Prostate gland (tissue), 2 donors: Measurements from ENCODE around the gene SLC25A34. TPM values are rescaled to one million over a fixed set of nuclear protein-coding genes. Genes with fewer than 3 reads are reported as not detected.
A peak's percentile ranks its signal among the peaks of the same experiment; 100 is the strongest.

Source experiments
- DNase-seq: peaks from one replicate; pipeline ENCODE4 v3.0.0-alpha.2; 2019; ENCODE audit warnings: low spot score
- H3K27ac ChIP-seq, 2 donors: fragments of 200-600 bp; sonication (generic); 2 replicates each; pipeline ENCODE4 v1.5.1; 2017 to 2019
- H3K27me3 ChIP-seq: fragments of 200-600 bp; sonication (generic); replicated peaks from 2 replicates; pipeline ENCODE4 v1.5.1; 2019; ENCODE audit not compliant: insufficient read depth
- H3K36me3 ChIP-seq, 2 donors: fragments of 200-600 bp; sonication (generic); 1 replicate in 1 of 2; 2 replicates in 1 of 2; pipeline versions ENCODE4 v1.5.1 to v1.8.1; 2017 to 2019
- H3K4me1 ChIP-seq: fragments of 200-600 bp; sonication (generic); replicated peaks from 2 replicates; pipeline ENCODE4 v1.5.1; 2019
- H3K4me3 ChIP-seq, 2 donors: fragments of 200-600 bp; sonication (generic); 2 replicates each; pipeline ENCODE4 v1.5.1; 2017 to 2019
- H3K9me3 ChIP-seq: fragments of 200-600 bp; sonication (generic); 2 replicates; pipeline ENCODE4 v1.5.1; 2017
- POLR2A ChIP-seq: fragments of 450-650 bp; IDR thresholded peaks from one replicate; pipeline ENCODE4 v1.6.1; 2016; ENCODE audit warnings: antibody characterized with exemption, mild to moderate bottlenecking
- POLR2AphosphoS5 ChIP-seq: sonication (generic); formaldehyde crosslinking; IDR thresholded peaks from one replicate; pipeline ENCODE4 v1.6.1; 2017; ENCODE audit warnings: antibody characterized with exemption
- WGBS: methylation state at CpG from one replicate; pipeline ENCODE4 v1.1.5; 2018; 5-methylcytosine and 5-hydroxymethylcytosine counted together
- intact Hi-C: fragments of 100-400 bp; cut with DNase I; formaldehyde crosslinking; loops from one replicate; pipeline ENCODE4 v1.14.2; 2022
- total RNA-seq, 2 donors: library from RNA; depleted of rRNA; stranded (reverse); fragments of >200 nt; gene quantifications; one replicate each; pipeline ENCODE4 v1.1.0, GENCODE V29; 2016
- TF ChIP-seq, protein P1 (sequence below), 4 experiments: fragments of 200-600 bp in 2 of 4; fragments of 450-650 bp in 2 of 4; sonication (generic) in 2 of 4; IDR thresholded peaks; 1 replicate in 3 of 4; 2 replicates in 1 of 4; pipeline ENCODE4 v1.5.1; 2016 to 2019; ENCODE audit warnings: antibody characterized with exemption in 4 of 4, mild to moderate bottlenecking in 2 of 4, moderate library complexity in 2 of 4

SLC25A34 gene
- total RNA-seq, 2 donors from 2014 or later = 1.1 to 1.4 TPM

DNA sequence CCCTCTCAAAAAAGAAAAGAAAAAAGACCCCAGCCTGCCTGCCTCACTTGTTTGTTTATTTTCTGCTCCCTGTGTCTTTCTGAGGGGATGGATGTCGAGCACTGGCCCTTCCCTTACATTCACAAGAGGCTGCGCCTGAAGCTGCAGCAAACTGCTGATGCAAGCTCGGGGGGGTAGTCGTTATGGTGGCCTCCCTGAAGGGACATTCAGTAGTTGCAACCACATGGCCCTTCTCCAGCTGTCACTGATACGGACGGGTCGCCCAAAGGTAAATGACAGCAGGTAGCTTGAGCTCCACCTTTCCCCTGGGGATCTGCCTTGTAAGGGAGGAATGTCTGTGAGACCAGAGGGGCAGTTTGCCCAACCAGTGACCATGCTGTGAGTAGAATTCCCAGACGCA is 34.3 kb upstream of the SLC25A34 start:
- H3K36me3 ChIP-seq = no peaks in the 10 kb centered on the region
- no peak overlapping the region for H3K4me3 ChIP-seq
- H3K9me3 ChIP-seq = no peaks in the 10 kb centered on the region
- intact Hi-C loops = loop anchor here (5.0 kb wide), 1 partner anchor 84 kb away; the partner anchor contains the start of gene DDI2
- H3K27me3 ChIP-seq = no peaks in the 10 kb centered on the region
- TF ChIP-seq POLR2AphosphoS5 = no peak
- TF ChIP-seq, protein P1, sequence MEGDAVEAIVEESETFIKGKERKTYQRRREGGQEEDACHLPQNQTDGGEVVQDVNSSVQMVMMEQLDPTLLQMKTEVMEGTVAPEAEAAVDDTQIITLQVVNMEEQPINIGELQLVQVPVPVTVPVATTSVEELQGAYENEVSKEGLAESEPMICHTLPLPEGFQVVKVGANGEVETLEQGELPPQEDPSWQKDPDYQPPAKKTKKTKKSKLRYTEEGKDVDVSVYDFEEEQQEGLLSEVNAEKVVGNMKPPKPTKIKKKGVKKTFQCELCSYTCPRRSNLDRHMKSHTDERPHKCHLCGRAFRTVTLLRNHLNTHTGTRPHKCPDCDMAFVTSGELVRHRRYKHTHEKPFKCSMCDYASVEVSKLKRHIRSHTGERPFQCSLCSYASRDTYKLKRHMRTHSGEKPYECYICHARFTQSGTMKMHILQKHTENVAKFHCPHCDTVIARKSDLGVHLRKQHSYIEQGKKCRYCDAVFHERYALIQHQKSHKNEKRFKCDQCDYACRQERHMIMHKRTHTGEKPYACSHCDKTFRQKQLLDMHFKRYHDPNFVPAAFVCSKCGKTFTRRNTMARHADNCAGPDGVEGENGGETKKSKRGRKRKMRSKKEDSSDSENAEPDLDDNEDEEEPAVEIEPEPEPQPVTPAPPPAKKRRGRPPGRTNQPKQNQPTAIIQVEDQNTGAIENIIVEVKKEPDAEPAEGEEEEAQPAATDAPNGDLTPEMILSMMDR (IDR thresholded peaks at IDR 0.05) = no peak
- no peak for TF ChIP-seq POLR2A
- no peaks in the 10 kb centered on the region for H3K4me1 ChIP-seq
- WGBS = 93% methylated on average over 8 of the region's 8 CpGs
- no peak overlapping the region for H3K27ac ChIP-seq
- DNase-seq = no peak

- H3K36me3 ChIP-seq = no peaks in the 10 kb centered on the region
- no peaks in the 10 kb centered on the region for H3K9me3 ChIP-seq
- WGBS = 56% methylated on average over 19 of the region's 19 CpGs
- no peaks in the 10 kb centered on the region for H3K27me3 ChIP-seq
- TF ChIP-seq POLR2A (no peak), POLR2AphosphoS5 (no peak)
- TF ChIP-seq, protein P1 (IDR thresholded peaks at IDR 0.05) = peak in 1 of 4 experiments; percentile 27
- no peaks in the 10 kb centered on the region for H3K4me1 ChIP-seq
- no peak overlapping the region for H3K4me3 ChIP-seq
- DNase-seq = no peak
- intact Hi-C loops = loop anchor here (5.0 kb wide), 1 partner anchor 86 kb away; the partner anchor contains the start of gene DDI2
- H3K27ac ChIP-seq = peak overlapping the region; percentile 68 to 71
Measured at GRCh38 chr1:15702722-15703550, 33.1 kb upstream of the SLC25A34 start.

GRCh38 chr1:15703562-15703961 is 32.5 kb upstream of the SLC25A34 start:
- intact Hi-C loops = loop anchor here (5.0 kb wide), 1 partner anchor 86 kb away; the partner anchor contains the start of gene DDI2
- Histone ChIP-seq H3K27ac (peak overlapping the region; percentile 68 to 71), H3K27me3 (no peaks in the 10 kb centered on the region), H3K9me3 (no peaks in the 10 kb centered on the region), H3K36me3 (no peaks in the 10 kb centered on the region), H3K4me1 (no peaks in the 10 kb centered on the region), H3K4me3 (no peak overlapping the region)
- TF ChIP-seq, protein P1 (IDR thresholded peaks at IDR 0.05) = no peak
- TF ChIP-seq POLR2AphosphoS5 (peak; percentile 79), POLR2A (peak; percentile 42)
- WGBS = 24% methylated on average over 9 of the region's 9 CpGs
- DNase-seq = peak; percentile 49

DNA sequence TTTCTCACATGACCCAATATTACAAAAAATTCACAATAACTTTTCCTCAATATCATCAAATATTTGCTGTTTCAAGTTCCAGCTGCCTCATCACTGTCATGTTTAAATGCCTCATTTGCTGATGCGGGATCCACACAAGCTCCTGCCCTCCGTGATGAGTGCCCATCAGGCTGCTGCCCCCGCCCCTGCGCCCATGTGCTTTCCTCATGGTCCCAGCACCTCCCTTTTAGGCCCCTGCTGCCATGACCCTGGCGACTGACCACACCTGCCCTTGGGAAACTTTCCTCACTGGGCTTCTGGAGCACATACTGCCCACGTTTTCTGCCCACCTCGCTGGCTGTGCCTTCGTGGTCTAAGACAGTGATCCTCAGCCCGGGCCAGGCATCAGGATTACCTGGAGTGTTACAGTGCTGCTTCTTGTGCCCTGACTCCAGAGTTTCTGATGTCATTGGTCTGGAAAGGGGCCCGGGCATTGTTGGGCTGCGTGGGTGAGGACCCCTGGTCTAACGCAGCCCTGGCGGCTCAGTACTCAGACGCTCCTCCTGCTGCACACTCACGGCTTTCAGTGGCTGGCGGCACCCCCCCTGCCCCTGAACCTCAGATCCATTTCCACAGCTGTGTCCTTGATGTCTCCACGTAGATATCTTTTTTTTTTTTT is 31.4 kb upstream of the SLC25A34 start:
- no peak overlapping the region for H3K4me3 ChIP-seq
- DNase-seq = no peak
- H3K27me3 ChIP-seq = no peaks in the 10 kb centered on the region
- H3K9me3 ChIP-seq = no peaks in the 10 kb centered on the region
- peak overlapping the region; percentile 68 to 71 for H3K27ac ChIP-seq
- H3K4me1 ChIP-seq = peaks cover 3% of the 10 kb centered on the region
- TF ChIP-seq POLR2AphosphoS5 (no peak), POLR2A (no peak)
- TF ChIP-seq, protein P1 (IDR thresholded peaks at IDR 0.05) = no peak
- H3K36me3 ChIP-seq = no peaks in the 10 kb centered on the region
- intact Hi-C loops = loop anchor here (5.0 kb wide), 1 partner anchor 87 kb away; the partner anchor contains the start of gene DDI2
- 92% methylated on average over 17 of the region's 17 CpGs for WGBS
